Suppressor macrophage treated with lipopolysaccharide for 4 hours (primary cell): ENCODE data around the gene CAPN14.

Source experiments
- DNase-seq: peaks from one replicate; pipeline ENCODE4 v3.0.0-alpha.2; 2020

Gene CAPN14

GRCh38 chr2:31138037-31138962, 79.0 kb downstream of the CAPN14 start, which contains the start of gene GALNT14:
Gene GALNT14, minus strand, starts transcription at chr2:31138440. Its CDS starts 354 bp downstream, at chr2:31138086.
- peak; percentile 74 for DNase-seq

- no peak for DNase-seq
These were observed 79.9 kb downstream of the CAPN14 start for GRCh38 chr2:31137211-31138036.

- DNase-seq: peak; percentile 7
These were observed 80.6 kb downstream of the CAPN14 start for GRCh38 chr2:31136732-31137131.

- no peak for DNase-seq
These were observed 81.3 kb downstream of the CAPN14 start for GRCh38 chr2:31136000-31136399.

- DNase-seq: no peak
These were observed 82.8 kb downstream of the CAPN14 start for GRCh38 chr2:31134480-31134879.

GRCh38 chr2:31132786-31133185, 84.5 kb downstream of the CAPN14 start:
- no peak for DNase-seq

- no peak for DNase-seq
These were observed 85.4 kb downstream of the CAPN14 start for GRCh38 chr2:31131871-31132270.

- DNase-seq: no peak
These were observed 87.7 kb downstream of the CAPN14 start for GRCh38 chr2:31129375-31130171.

- DNase-seq: no peak
These were observed 89.4 kb downstream of the CAPN14 start for GRCh38 chr2:31127931-31128330.

GRCh38 chr2:31125918-31126695, 91.2 kb downstream of the CAPN14 start:
- DNase-seq: no peak

GRCh38 chr2:31124904-31125303, 92.4 kb downstream of the CAPN14 start:
- no peak for DNase-seq
